Fibroblast of skin of right biceps (primary cell): ENCODE data around the gene EIF3I.

Source experiments
- DNase-seq: peaks from one replicate; pipeline ENCODE4 v3.0.0-alpha.2; 2013

EIF3I gene

GRCh38 chr1:32266921-32267591 lies 44.8 kb downstream of the EIF3I start:
- DNase-seq: peak; percentile 69

- no peak for DNase-seq
Observed at GRCh38 chr1:32269744-32270143, 47.5 kb downstream of the EIF3I start.

- DNase-seq: no peak
Observed at GRCh38 chr1:32272557-32273390, 50.6 kb downstream of the EIF3I start.

- peak; percentile 12 for DNase-seq
Observed at GRCh38 chr1:32273391-32274208, 51.4 kb downstream of the EIF3I start.

GRCh38 chr1:32274646-32275340 lies 52.6 kb downstream of the EIF3I start:
- DNase-seq: no peak

GRCh38 chr1:32275424-32275823 lies 53.2 kb downstream of the EIF3I start:
- DNase-seq: peak; percentile 6

- DNase-seq: no peak
Observed at GRCh38 chr1:32276032-32276782, 54.0 kb downstream of the EIF3I start.
